ENCODE results near the gene NOC4L.
"Not testable (repeated sequence)": the region's sequence is repeated elsewhere in the genome, so short reads cannot be mapped to it uniquely, and the experiment has no call there.

The NOC4L gene

DNA sequence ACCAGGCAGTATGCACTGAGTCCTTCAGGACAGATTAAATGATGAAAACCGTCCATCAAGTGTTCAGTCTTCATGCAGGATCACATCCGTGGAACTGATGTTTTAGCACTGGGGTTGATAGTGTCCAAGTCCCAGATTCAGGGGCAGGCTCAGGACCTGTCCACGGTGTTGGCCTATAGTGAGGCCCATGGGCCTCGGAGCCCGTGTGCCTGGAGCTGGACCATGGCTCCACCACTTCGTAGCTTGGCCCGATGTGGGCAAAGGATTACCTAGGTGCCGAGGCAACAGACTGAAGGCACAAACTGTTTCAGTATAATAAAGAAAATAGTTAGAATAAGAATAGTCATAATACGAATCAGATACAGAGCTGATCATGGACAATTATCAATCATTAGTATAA lies 42.0 kb upstream of the NOC4L start:
- Histone ChIP-seq H3K79me2 (ENCODE audit: control insufficient read depth, insufficient read depth, low read length, poor library complexity) (no peaks in the 10 kb centered on the region), H3K18ac (ENCODE audit: low read length) (no peak overlapping the region), H3K4ac (ENCODE audit: low read depth, low read length) (no peak overlapping the region), H3K27ac (ENCODE audit: low read depth, low read length) (no peak overlapping the region), H3K4me3 (ENCODE audit: low read depth, low read length) (no peak overlapping the region), H2BK12ac (ENCODE audit: low read length) (no peak overlapping the region), H3K9ac (ENCODE audit: low read length) (no peak overlapping the region), H4K12ac (ENCODE audit: low read depth, low read length) (no peak overlapping the region), H3K23ac (ENCODE audit: low read length) (no peak overlapping the region), H3K9me3 (ENCODE audit: insufficient read depth, low read depth, low read length) (no peaks in the 10 kb centered on the region), H2AK5ac (ENCODE audit: low read length) (no peak overlapping the region), H4K8ac (ENCODE audit: low read depth, low read length) (no peak overlapping the region), H2BK5ac (ENCODE audit: low read depth, low read length, poor library complexity) (no peak overlapping the region), H4K91ac (ENCODE audit: low read depth, low read length) (no peak overlapping the region), H3K4me1 (ENCODE audit: control insufficient read depth in 1 of 2, insufficient read depth in 2 of 2, low read length in 2 of 2) (no peaks in the 10 kb centered on the region), H3K4me2 (ENCODE audit: low read length) (no peak overlapping the region), H3K27me3 (ENCODE audit: insufficient read depth, low read length) (no peaks in the 10 kb centered on the region), H2AFZ (ENCODE audit: insufficient read depth, low read length, poor library complexity) (no peak overlapping the region), H3K36me3 (ENCODE audit: control insufficient read depth in 1 of 2, insufficient read depth in 2 of 2, low read length in 2 of 2) (peaks cover 22 to 26% of the 10 kb centered on the region in 2 experiments), H3K14ac (ENCODE audit: low read length) (no peak overlapping the region), H2BK120ac (ENCODE audit: insufficient read depth, low read length, poor library complexity) (no peak overlapping the region), H3K79me1 (ENCODE audit: low read length) (no peaks in the 10 kb centered on the region)
- no peak for DNase-seq
- WGBS (ENCODE audit: extremely low coverage, insufficient coverage, insufficient read length), result no CpG with 5 or more reads among the region's 9 CpGs

GRCh38 chr12:132103072-132103471 lies 41.2 kb upstream of the NOC4L start:
- not testable (repeated sequence) for H3K18ac ChIP-seq (ENCODE audit: low read length); H3K4me3 ChIP-seq (ENCODE audit: low read depth, low read length); H3K4me2 ChIP-seq (ENCODE audit: low read length); H3K9ac ChIP-seq (ENCODE audit: low read length); H3K79me1 ChIP-seq (ENCODE audit: low read length); H4K12ac ChIP-seq (ENCODE audit: low read depth, low read length); H3K9me3 ChIP-seq (ENCODE audit: insufficient read depth, low read depth, low read length); H3K4me1 ChIP-seq (ENCODE audit: control insufficient read depth in 1 of 2, insufficient read depth in 2 of 2, low read length in 2 of 2); H4K8ac ChIP-seq (ENCODE audit: low read depth, low read length); H3K27me3 ChIP-seq (ENCODE audit: insufficient read depth, low read length); H3K14ac ChIP-seq (ENCODE audit: low read length); H2BK12ac ChIP-seq (ENCODE audit: low read length); H3K79me2 ChIP-seq (ENCODE audit: control insufficient read depth, insufficient read depth, low read length, poor library complexity); H3K27ac ChIP-seq (ENCODE audit: low read depth, low read length); H3K23ac ChIP-seq (ENCODE audit: low read length); H4K91ac ChIP-seq (ENCODE audit: low read depth, low read length); H2AK5ac ChIP-seq (ENCODE audit: low read length); H3K4ac ChIP-seq (ENCODE audit: low read depth, low read length); H2BK120ac ChIP-seq (ENCODE audit: insufficient read depth, low read length, poor library complexity); H2BK5ac ChIP-seq (ENCODE audit: low read depth, low read length, poor library complexity); H2AFZ ChIP-seq (ENCODE audit: insufficient read depth, low read length, poor library complexity); DNase-seq
- no CpG with 5 or more reads among the region's 14 CpGs for WGBS (ENCODE audit: extremely low coverage, insufficient coverage, insufficient read length)
- H3K36me3 ChIP-seq (ENCODE audit: control insufficient read depth in 1 of 2, insufficient read depth in 2 of 2, low read length in 2 of 2), result peaks cover 22 to 27% of the 10 kb centered on the region in 2 experiments

DNA sequence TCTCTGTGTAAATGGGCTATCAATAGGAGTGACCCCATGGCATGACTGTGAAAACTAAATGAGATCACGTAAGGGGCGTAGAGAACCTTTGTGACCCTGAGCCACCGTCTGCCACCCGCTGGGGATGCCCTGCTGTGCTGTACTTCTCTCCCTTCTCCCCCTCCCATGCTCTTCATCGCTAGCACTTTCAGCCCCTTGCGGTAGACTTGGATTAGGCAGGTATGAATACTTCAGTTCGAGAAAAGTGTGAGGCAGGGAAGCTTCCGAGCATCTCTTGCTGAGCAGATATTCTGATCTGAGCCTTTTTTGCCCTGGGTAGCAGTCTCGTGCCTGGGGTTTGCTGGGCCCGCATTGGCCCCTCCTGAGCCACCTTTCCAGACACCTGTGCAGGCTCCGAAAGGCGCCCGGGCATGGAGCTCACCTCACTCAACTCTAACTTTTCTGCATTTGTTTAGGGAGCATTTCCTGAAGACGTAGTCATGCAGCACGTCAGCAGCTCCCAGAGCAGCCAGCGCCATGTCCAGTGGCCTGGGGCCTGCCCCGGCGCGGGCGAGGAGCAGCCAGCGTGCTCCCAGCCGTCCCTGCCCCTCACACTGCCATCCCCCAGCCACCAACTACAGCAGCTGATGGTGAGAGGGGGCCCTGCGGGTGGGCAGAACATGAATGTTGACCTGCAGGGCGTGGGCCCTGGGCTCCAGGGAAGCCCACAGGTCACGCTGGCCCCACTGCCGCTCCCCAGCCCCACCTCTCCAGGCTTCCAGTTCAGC lies 40.5 kb upstream of the NOC4L start:
- H2AFZ ChIP-seq (ENCODE audit: insufficient read depth, low read length, poor library complexity), result no peak overlapping the region
- no CpG with 5 or more reads among the region's 26 CpGs for WGBS (ENCODE audit: extremely low coverage, insufficient coverage, insufficient read length)
- no peak overlapping the region for H3K4ac ChIP-seq (ENCODE audit: low read depth, low read length)
- H3K14ac ChIP-seq (ENCODE audit: low read length), result no peak overlapping the region
- H4K8ac ChIP-seq (ENCODE audit: low read depth, low read length), result no peak overlapping the region
- H3K9ac ChIP-seq (ENCODE audit: low read length), result no peak overlapping the region
- no peak for DNase-seq
- no peak overlapping the region for H2AK5ac ChIP-seq (ENCODE audit: low read length)
- H3K79me1 ChIP-seq (ENCODE audit: low read length), result no peaks in the 10 kb centered on the region
- H3K79me2 ChIP-seq (ENCODE audit: control insufficient read depth, insufficient read depth, low read length, poor library complexity), result no peaks in the 10 kb centered on the region
- no peak overlapping the region for H3K27ac ChIP-seq (ENCODE audit: low read depth, low read length)
- no peak overlapping the region for H3K4me2 ChIP-seq (ENCODE audit: low read length)
- no peak overlapping the region for H3K23ac ChIP-seq (ENCODE audit: low read length)
- H3K27me3 ChIP-seq (ENCODE audit: insufficient read depth, low read length), result no peaks in the 10 kb centered on the region
- H3K4me3 ChIP-seq (ENCODE audit: low read depth, low read length), result peak overlapping the region; percentile 30
- peaks cover 27 to 30% of the 10 kb centered on the region in 2 experiments for H3K36me3 ChIP-seq (ENCODE audit: control insufficient read depth in 1 of 2, insufficient read depth in 2 of 2, low read length in 2 of 2)
- H3K18ac ChIP-seq (ENCODE audit: low read length), result no peak overlapping the region
- H3K4me1 ChIP-seq (ENCODE audit: control insufficient read depth in 1 of 2, insufficient read depth in 2 of 2, low read length in 2 of 2), result no peaks in the 10 kb centered on the region
- H2BK120ac ChIP-seq (ENCODE audit: insufficient read depth, low read length, poor library complexity), result no peak overlapping the region
- no peak overlapping the region for H4K12ac ChIP-seq (ENCODE audit: low read depth, low read length)
- H3K9me3 ChIP-seq (ENCODE audit: insufficient read depth, low read depth, low read length), result no peaks in the 10 kb centered on the region
- no peak overlapping the region for H2BK5ac ChIP-seq (ENCODE audit: low read depth, low read length, poor library complexity)
- no peak overlapping the region for H2BK12ac ChIP-seq (ENCODE audit: low read length)
- H4K91ac ChIP-seq (ENCODE audit: low read depth, low read length), result no peak overlapping the region

DNA sequence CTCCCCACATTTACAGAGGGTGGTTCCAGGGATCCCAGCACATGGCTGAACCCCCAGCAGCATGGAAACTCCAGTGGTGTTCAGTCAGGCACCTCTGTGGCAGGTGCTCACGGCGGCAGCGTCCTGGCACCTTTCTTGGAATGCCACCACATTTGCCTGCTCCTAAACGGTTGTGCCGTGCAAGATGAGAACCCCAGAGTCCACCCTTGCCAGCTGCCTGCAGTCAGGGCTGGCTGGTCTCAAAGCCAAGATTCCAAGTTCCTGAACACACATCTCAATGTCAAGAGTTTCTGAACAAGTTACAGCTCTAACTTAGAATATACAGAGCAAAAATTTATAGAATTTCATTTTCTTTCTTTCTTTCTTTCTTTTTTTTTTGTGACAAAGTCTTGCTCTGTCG lies 38.8 kb upstream of the NOC4L start:
- H3K79me2 ChIP-seq (ENCODE audit: control insufficient read depth, insufficient read depth, low read length, poor library complexity), result no peaks in the 10 kb centered on the region
- H3K4me2 ChIP-seq (ENCODE audit: low read length), result no peak overlapping the region
- H3K4me1 ChIP-seq (ENCODE audit: control insufficient read depth in 1 of 2, insufficient read depth in 2 of 2, low read length in 2 of 2), result no peaks in the 10 kb centered on the region
- H3K9ac ChIP-seq (ENCODE audit: low read length), result peak overlapping the region; percentile 40
- H3K23ac ChIP-seq (ENCODE audit: low read length), result no peak overlapping the region
- DNase-seq, result no peak
- no CpG with 5 or more reads among the region's 6 CpGs for WGBS (ENCODE audit: extremely low coverage, insufficient coverage, insufficient read length)
- H2BK12ac ChIP-seq (ENCODE audit: low read length), result no peak overlapping the region
- no peaks in the 10 kb centered on the region for H3K27me3 ChIP-seq (ENCODE audit: insufficient read depth, low read length)
- no peak overlapping the region for H4K12ac ChIP-seq (ENCODE audit: low read depth, low read length)
- H2BK120ac ChIP-seq (ENCODE audit: insufficient read depth, low read length, poor library complexity), result no peak overlapping the region
- peaks cover 21 to 25% of the 10 kb centered on the region in 2 experiments for H3K36me3 ChIP-seq (ENCODE audit: control insufficient read depth in 1 of 2, insufficient read depth in 2 of 2, low read length in 2 of 2)
- H3K4ac ChIP-seq (ENCODE audit: low read depth, low read length), result no peak overlapping the region
- no peaks in the 10 kb centered on the region for H3K9me3 ChIP-seq (ENCODE audit: insufficient read depth, low read depth, low read length)
- H4K8ac ChIP-seq (ENCODE audit: low read depth, low read length), result no peak overlapping the region
- no peak overlapping the region for H2BK5ac ChIP-seq (ENCODE audit: low read depth, low read length, poor library complexity)
- no peak overlapping the region for H3K18ac ChIP-seq (ENCODE audit: low read length)
- no peak overlapping the region for H4K91ac ChIP-seq (ENCODE audit: low read depth, low read length)
- no peak overlapping the region for H2AFZ ChIP-seq (ENCODE audit: insufficient read depth, low read length, poor library complexity)
- no peaks in the 10 kb centered on the region for H3K79me1 ChIP-seq (ENCODE audit: low read length)
- H3K4me3 ChIP-seq (ENCODE audit: low read depth, low read length), result no peak overlapping the region
- no peak overlapping the region for H2AK5ac ChIP-seq (ENCODE audit: low read length)
- no peak overlapping the region for H3K27ac ChIP-seq (ENCODE audit: low read depth, low read length)
- H3K14ac ChIP-seq (ENCODE audit: low read length), result no peak overlapping the region

Measured in trophoblast cell (in vitro differentiated cells and primary cell).